NCI-H1092 (cell line): ENCODE measurements around the gene USP46.

Experiments
- DNase-seq: peaks from one replicate; lab custom pipeline; 2025; lab: John Stamatoyannopoulos, UW

USP46 gene

GRCh38 chr4:52574036-52574435 is 85.1 kb downstream of the USP46 start:
- DNase-seq: no peak

GRCh38 chr4:52573551-52573950 is 85.5 kb downstream of the USP46 start:
- no peak for DNase-seq

- no peak for DNase-seq
Measured at GRCh38 chr4:52572936-52573485, 86.1 kb downstream of the USP46 start.

- DNase-seq: no peak
Measured at GRCh38 chr4:52568351-52568750, 90.8 kb downstream of the USP46 start.

- no peak for DNase-seq
Measured at GRCh38 chr4:52566136-52567031, 92.7 kb downstream of the USP46 start.

GRCh38 chr4:52560844-52561280 is 98.2 kb downstream of the USP46 start:
- DNase-seq: no peak

GRCh38 chr4:52555356-52555716 is 103.8 kb downstream of the USP46 start:
- no peak for DNase-seq

GRCh38 chr4:52554612-52555355 is 104.3 kb downstream of the USP46 start:
- DNase-seq: no peak

GRCh38 chr4:52552778-52553177 is 106.3 kb downstream of the USP46 start:
- no peak for DNase-seq

- no peak for DNase-seq
Measured at GRCh38 chr4:52551487-52551886, 107.6 kb downstream of the USP46 start.

GRCh38 chr4:52550186-52550585 is 108.9 kb downstream of the USP46 start:
- DNase-seq: no peak

- no peak for DNase-seq
Measured at GRCh38 chr4:52548818-52549570, 110.1 kb downstream of the USP46 start.

GRCh38 chr4:52546449-52546848 is 112.7 kb downstream of the USP46 start:
- no peak for DNase-seq

GRCh38 chr4:52545099-52546069 is 113.7 kb downstream of the USP46 start:
- peak; percentile 55 for DNase-seq
